CD4-positive, alpha-beta T cell treated with Interleukin-4 for 1 hour (primary cell): Measurements from ENCODE around the gene FTH1.

Source experiments
- DNase-seq, 2 donors: peaks; one replicate each; pipeline ENCODE4 v3.0.0-alpha.2; 2020 to 2022

Gene FTH1

DNA sequence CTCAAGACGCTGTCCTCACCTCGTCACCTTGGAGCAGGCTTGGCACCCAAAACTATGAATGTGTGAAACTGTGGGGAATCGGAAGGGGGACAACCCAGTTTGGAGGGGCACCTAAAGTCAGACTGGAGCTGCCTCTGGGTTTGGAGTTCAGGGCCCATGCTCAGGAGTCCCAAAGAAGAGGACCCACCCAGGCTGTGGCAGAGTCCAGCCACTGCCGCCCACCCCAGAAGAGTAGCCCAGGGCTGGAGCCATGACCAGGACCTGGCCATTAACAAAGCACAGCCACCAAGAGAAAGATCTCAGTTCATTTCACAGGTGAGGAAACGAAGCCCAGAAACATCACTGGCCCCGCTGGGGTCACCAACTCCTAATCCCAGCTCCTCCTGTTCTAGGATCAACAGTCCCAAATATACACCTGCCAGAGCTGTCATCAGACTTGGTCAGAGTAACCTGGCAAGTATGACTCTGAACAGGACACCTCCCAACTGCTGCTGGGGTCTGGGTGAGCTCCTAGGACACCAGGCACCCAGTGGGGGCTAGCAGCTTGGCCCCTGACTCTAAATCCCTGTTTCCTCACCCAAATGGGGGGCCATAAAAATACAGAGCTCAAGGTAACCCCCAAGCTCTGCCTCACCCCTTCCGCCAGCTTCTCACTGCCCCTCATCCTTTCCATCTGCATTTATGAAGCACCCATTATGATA is 52.8 kb downstream of the FTH1 start:
- no peak for DNase-seq
